GM13977 (cell line): Measurements from ENCODE around the gene HERC6.

ENCODE experiments used
- DNase-seq: peaks from one replicate; pipeline ENCODE4 v3.0.0; 2012; ENCODE audit warnings: low spot score
- in situ Hi-C: fragments of 300-500 bp; cut with MboI; formaldehyde crosslinking; loops from one replicate; pipeline ENCODE4 v1.12.0; 2022; ENCODE audit warnings: low sequenced_read_pairs, low pct_unique_long_range_greater_than_20kb, mixed read lengths, inconsistent platforms; ENCODE audit not compliant: unreplicated experiment
- TF ChIP-seq, protein P1 (sequence below): IDR thresholded peaks from 2 replicates; pipeline ENCODE4 v1.5.1; 2012; ENCODE audit warnings: mild to moderate bottlenecking, control low read depth; ENCODE audit not compliant: insufficient read depth; ENCODE audit errors: extremely low read depth, missing control alignments

The HERC6 gene

DNA sequence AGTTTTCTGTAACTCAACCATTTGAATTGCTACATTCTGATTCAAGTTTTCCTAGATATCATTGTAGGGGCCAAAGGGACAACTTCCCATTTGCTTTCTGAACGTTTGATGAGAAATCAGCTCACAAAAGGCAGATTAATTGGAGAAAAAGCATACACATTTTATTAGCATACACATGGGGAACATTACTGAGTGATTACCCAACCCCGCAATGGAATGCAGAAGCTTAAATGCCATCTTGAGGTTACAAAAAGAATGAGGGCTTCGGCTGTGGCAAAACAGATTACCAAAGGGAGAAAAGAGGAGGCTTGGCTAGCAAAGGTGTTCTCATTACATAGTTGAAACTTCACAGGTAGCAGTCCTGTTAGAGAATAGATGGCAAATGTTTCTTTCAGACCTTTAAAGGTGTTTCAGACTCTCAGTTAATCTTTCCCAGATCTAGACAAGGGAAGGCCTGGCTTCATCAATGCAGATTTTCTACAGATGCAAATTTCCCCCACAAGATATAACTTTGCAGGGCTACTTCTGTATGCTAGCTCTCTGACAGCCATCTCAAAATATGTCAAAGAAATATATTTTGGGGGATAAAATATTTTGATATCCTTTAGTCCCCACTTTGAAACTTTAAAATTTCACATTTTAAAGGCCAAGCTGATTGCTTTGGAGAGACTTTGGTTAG, 26.5 kb upstream of the HERC6 start:
- DNase-seq = no peak
- in situ Hi-C loops = no loop called here
- TF ChIP-seq, protein P1, sequence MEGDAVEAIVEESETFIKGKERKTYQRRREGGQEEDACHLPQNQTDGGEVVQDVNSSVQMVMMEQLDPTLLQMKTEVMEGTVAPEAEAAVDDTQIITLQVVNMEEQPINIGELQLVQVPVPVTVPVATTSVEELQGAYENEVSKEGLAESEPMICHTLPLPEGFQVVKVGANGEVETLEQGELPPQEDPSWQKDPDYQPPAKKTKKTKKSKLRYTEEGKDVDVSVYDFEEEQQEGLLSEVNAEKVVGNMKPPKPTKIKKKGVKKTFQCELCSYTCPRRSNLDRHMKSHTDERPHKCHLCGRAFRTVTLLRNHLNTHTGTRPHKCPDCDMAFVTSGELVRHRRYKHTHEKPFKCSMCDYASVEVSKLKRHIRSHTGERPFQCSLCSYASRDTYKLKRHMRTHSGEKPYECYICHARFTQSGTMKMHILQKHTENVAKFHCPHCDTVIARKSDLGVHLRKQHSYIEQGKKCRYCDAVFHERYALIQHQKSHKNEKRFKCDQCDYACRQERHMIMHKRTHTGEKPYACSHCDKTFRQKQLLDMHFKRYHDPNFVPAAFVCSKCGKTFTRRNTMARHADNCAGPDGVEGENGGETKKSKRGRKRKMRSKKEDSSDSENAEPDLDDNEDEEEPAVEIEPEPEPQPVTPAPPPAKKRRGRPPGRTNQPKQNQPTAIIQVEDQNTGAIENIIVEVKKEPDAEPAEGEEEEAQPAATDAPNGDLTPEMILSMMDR = no peak

DNA sequence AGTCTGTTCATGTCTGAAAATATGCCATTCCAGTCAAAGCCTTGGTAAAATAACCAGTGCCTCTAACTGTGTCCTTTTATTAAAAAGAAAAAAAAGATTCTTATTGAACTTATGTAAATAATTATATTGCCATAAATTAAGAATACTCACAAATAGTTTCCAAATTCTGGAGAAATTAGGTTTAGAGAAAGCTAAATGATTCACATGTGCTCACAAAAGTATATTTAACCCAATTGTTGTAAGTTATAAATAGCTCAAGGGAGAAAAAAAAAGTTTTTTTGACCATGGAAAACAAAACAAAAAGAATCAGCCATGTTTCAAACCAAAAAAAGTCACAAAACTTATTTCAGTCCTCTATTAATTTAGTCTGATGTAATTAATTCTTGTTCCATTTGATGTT, 25.3 kb upstream of the HERC6 start:
- DNase-seq = no peak
- TF ChIP-seq, protein P1 = no peak
- in situ Hi-C loops = no loop called here

DNA sequence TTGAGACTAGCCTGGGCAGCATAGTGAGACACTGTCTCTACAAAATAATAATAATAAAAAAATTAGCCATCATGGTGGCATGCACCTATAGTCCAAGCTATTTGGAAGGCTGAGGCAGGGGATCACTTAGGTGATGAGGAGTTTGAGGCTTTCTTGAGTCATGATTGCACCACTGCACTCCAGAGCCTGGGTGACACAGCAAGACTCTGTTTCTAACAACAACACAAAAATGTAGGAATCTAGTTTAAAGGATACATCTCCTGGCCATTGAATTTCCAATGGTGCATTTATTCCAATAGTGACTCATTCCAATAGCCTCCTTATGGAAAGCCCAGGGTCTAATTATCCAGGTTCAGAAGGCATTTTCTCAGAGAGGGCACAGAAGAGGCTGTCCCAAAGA, 21.9 kb upstream of the HERC6 start:
- in situ Hi-C loops = no loop called here
- TF ChIP-seq, protein P1 = no peak
- DNase-seq = no peak

DNA sequence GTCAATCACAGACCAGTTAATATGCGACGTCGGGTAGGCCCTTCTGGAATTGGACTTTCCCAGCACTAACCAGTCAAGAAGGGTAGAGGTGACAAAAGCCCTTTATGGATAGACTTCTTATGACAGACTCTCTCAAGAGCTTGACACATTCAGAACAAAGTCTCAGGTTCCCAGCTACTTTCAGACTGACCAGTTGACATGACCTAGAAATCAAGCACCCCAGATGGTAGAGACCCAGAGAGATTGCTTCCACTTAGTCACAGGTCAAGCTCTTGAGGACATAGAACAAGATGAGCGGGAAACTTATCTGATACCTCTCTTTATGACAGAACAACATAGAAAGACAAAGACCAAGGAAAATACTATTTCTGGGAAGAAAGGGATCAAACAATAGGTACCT, 21.4 kb upstream of the HERC6 start:
- in situ Hi-C loops = no loop called here
- DNase-seq = no peak
- TF ChIP-seq, protein P1 = no peak

DNA sequence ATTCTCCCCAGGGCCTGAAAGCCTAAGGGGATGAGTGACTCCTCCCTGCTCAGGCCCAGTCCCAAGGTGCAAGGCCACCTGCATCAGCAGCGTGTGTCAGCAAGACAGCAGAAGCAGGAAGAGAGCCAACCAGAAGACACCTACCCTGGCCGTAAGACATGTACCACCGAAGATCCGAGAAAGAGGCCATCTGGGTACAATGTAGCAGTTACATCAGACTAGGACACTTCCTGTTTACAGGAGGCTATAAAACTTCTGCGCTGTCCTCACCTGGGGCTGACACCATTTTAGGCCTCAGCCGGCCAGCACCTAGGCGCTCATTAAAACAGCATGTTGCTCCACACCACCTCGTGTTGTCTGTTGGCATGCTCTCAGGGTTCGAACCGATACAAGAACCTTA, 19.1 kb upstream of the HERC6 start:
- in situ Hi-C loops = no loop called here
- TF ChIP-seq, protein P1 = no peak

DNA sequence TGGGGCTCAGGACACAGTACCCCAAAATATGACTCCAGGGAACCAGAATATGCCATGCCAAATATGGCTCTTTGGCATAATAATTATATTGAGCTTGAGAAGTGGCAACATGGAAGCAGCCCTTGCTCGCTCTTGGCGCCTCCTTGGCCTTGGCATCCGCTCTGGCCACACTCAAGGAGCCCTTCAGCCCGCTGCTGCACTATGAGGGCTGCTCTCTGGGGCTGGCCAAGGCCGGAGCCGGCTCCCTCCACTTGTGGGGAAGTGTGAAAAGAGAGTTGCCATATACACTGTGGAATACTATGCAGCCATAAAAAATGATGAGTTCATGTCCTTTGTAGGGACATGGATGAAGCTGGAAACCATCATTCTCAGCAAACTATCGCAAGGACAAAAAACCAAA, 18.4 kb upstream of the HERC6 start:
- TF ChIP-seq, protein P1 = no peak
- in situ Hi-C loops = no loop called here
- no peak for DNase-seq

More for the DNA sequence above, 19.1 kb upstream of the HERC6 start:
- DNase-seq = no peak
